HFFc6 (cell line): ENCODE results near the gene KRTAP10-3. TPM values are rescaled to one million over a fixed set of nuclear protein-coding genes. Genes with fewer than 3 reads are reported as not detected.
A peak's percentile ranks its signal among the peaks of the same experiment; 100 is the strongest.
"Not testable (repeated sequence)": the region's sequence is repeated elsewhere in the genome, so short reads cannot be mapped to it uniquely, and the experiment has no call there.

Experiments
- DNase-seq: peaks from one replicate; pipeline ENCODE4 v3.0.0-alpha.2; 2018
- H3K27ac Mint-ChIP-seq: 2 replicates; pipeline ENCODE4 v1.8.0; 2020; ENCODE audit warnings: mild to moderate bottlenecking, mixed read lengths
- H3K27me3 Mint-ChIP-seq: 2 replicates; pipeline ENCODE4 v1.8.0; 2021; ENCODE audit warnings: mild to moderate bottlenecking, moderate library complexity, mixed read lengths; ENCODE audit not compliant: insufficient read depth
- H3K36me3 Mint-ChIP-seq: 2 replicates; pipeline ENCODE4 v1.8.0; 2021; ENCODE audit warnings: low read depth, mixed read lengths
- H3K4me1 Mint-ChIP-seq: 2 replicates; pipeline ENCODE4 v1.8.0; 2020; ENCODE audit warnings: low read depth, mixed read lengths
- H3K4me3 Mint-ChIP-seq: 2 replicates; pipeline ENCODE4 v1.8.0; 2020; ENCODE audit warnings: mild to moderate bottlenecking, moderate library complexity, mixed read lengths
- H3K9me3 Mint-ChIP-seq: 2 replicates; pipeline ENCODE4 v1.8.0; 2020; ENCODE audit warnings: mild to moderate bottlenecking, mixed read lengths
- CTCF ChIP-seq: fragments of 200-600 bp; sonication (generic); IDR thresholded peaks from 2 replicates; pipeline ENCODE4 v1.5.0; 2021; ENCODE audit warnings: antibody characterized with exemption, mild to moderate bottlenecking
- total RNA-seq, 6 experiments: library from RNA; stranded (reverse); fragmentation: NEBNext Ultra II Directional; extraction: Animal tissue kit (Norgen Biotek cat#: 25700); gene quantifications; 2 replicates in 1 of 6; 3 replicates in 5 of 6; pipeline ENCODE4 v1.2.3, GENCODE V29; 2021

Gene KRTAP10-3
- total RNA-seq, 6 experiments from 2014 or later: not detected

- H3K4me3 Mint-ChIP-seq: no peak overlapping the region
- DNase-seq: no peak
Measured at GRCh38 chr21:44596068-44596725, 37.6 kb upstream of the KRTAP10-3 start.

GRCh38 chr21:44595524-44595923 lies 36.9 kb upstream of the KRTAP10-3 start:
- no peaks in the 10 kb centered on the region for H3K36me3 Mint-ChIP-seq
- H3K27ac Mint-ChIP-seq: no peak overlapping the region
- no peak for DNase-seq
- peaks cover 9% of the 10 kb centered on the region; the same call in 1 of the 2 replicates for H3K4me1 Mint-ChIP-seq
- H3K27me3 Mint-ChIP-seq: peaks cover 14% of the 10 kb centered on the region
- TF ChIP-seq CTCF: no peak
- no peak overlapping the region for H3K4me3 Mint-ChIP-seq
- no peaks in the 10 kb centered on the region; the same call in none of the 2 replicates for H3K9me3 Mint-ChIP-seq

More at GRCh38 chr21:44596068-44596725, 37.6 kb upstream of the KRTAP10-3 start:
- H3K4me1 Mint-ChIP-seq: peaks cover 9% of the 10 kb centered on the region; the same call in 1 of the 2 replicates
- no peaks in the 10 kb centered on the region; the same call in none of the 2 replicates for H3K9me3 Mint-ChIP-seq
- H3K27ac Mint-ChIP-seq: no peak overlapping the region
- H3K36me3 Mint-ChIP-seq: no peaks in the 10 kb centered on the region
- peaks cover 16% of the 10 kb centered on the region for H3K27me3 Mint-ChIP-seq
- TF ChIP-seq CTCF: 0 out of 2 replicates have a peak, but pooled peaks have one; percentile 9

GRCh38 chr21:44594406-44594916 lies 35.9 kb upstream of the KRTAP10-3 start:
- no peaks in the 10 kb centered on the region for H3K36me3 Mint-ChIP-seq
- TF ChIP-seq CTCF: no peak
- peaks cover 9% of the 10 kb centered on the region; the same call in 1 of the 2 replicates for H3K4me1 Mint-ChIP-seq
- no peak for DNase-seq
- peaks cover 9% of the 10 kb centered on the region for H3K27me3 Mint-ChIP-seq
- no peak overlapping the region for H3K4me3 Mint-ChIP-seq
- H3K9me3 Mint-ChIP-seq: peaks cover 2% of the 10 kb centered on the region
- no peak overlapping the region for H3K27ac Mint-ChIP-seq

GRCh38 chr21:44593598-44594405 lies 35.2 kb upstream of the KRTAP10-3 start:
- no peak for DNase-seq
- Mint-ChIP-seq H3K4me1 (peaks cover 9% of the 10 kb centered on the region; the same call in 1 of the 2 replicates), H3K4me3 (no peak overlapping the region), H3K36me3 (no peaks in the 10 kb centered on the region), H3K27me3 (peaks cover 8% of the 10 kb centered on the region), H3K27ac (no peak overlapping the region), H3K9me3 (peaks cover 5% of the 10 kb centered on the region)
- no peak for TF ChIP-seq CTCF

GRCh38 chr21:44592446-44593311 lies 34.1 kb upstream of the KRTAP10-3 start, which contains the start of gene KRTAP10-6:
Gene KRTAP10-6, minus strand, starts transcription at chr21:44592505. Its CDS starts 21 bp downstream, at chr21:44592484.
- Mint-ChIP-seq H3K27ac (no peak within 1 kb of the TSS), H3K4me1 (peaks cover 9% of the 10 kb centered on the region; the same call in 1 of the 2 replicates), H3K36me3 (no peaks in the 10 kb centered on the region), H3K4me3 (no peak within 1 kb of the TSS), H3K9me3 (peaks cover 5% of the 10 kb centered on the region; the same call in 1 of the 2 replicates), H3K27me3 (peaks cover 8% of the 10 kb centered on the region)
- no peak for TF ChIP-seq CTCF
- DNase-seq: no peak

- not testable (repeated sequence) for H3K27me3 Mint-ChIP-seq, H3K27ac Mint-ChIP-seq, H3K4me3 Mint-ChIP-seq, H3K9me3 Mint-ChIP-seq, H3K36me3 Mint-ChIP-seq, H3K4me1 Mint-ChIP-seq, DNase-seq
Measured at GRCh38 chr21:44591801-44592130, 33.2 kb upstream of the KRTAP10-3 start.

GRCh38 chr21:44590897-44591800 lies 32.6 kb upstream of the KRTAP10-3 start:
- H3K27ac Mint-ChIP-seq, DNase-seq, H3K36me3 Mint-ChIP-seq, H3K4me3 Mint-ChIP-seq, H3K9me3 Mint-ChIP-seq, H3K4me1 Mint-ChIP-seq: not testable (repeated sequence)
- H3K27me3 Mint-ChIP-seq: peaks cover 10% of the 10 kb centered on the region
